ENCODE results near the gene POGLUT3. TPM values are rescaled to one million over a fixed set of nuclear protein-coding genes. Genes with fewer than 3 reads are reported as not detected.

The POGLUT3 gene
- total RNA-seq, 2 experiments from 2014 or later: 12.4 to 14.2 TPM

DNA sequence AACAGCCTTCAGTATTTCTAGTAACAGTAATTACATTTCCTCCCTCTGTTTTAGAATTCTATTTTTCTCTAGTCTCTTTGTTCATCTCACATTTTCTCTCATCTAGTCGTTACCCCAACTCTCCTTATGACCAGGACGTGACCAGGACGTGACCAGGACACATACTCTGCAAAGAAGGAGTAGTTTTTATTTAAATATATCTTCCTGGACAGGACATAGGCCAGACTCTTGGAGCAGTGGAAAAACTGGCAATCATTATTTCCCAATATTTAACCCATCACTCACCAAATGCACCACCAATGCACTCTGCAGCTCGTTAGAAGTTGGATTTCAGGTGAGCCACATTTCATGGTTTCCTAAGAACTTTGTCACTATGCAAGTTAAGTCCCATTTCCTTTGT is 40.3 kb upstream of the POGLUT3 start:
- ATAC-seq (no peak), DNase-seq (no peak)
- Mint-ChIP-seq H3K4me1 (ENCODE audit: low read depth) (no peaks in the 10 kb centered on the region), H3K27ac (no peak overlapping the region), H3K36me3 (ENCODE audit: low read depth) (no peaks in the 10 kb centered on the region), H3K27me3 (no peaks in the 10 kb centered on the region), H3K9me3 (no peaks in the 10 kb centered on the region), H3K4me3 (no peak overlapping the region)
- ChIA-PET CTCF (interaction anchor here (0.7 to 1.1 kb wide), 2 partner anchors 109 to 120 kb away, joined by 3 read pairs; no protein-coding TSS in a partner anchor), POLR2A (interaction anchor here (0.6 to 0.7 kb wide), 2 partner anchors 9 to 52 kb away, joined by 4 to 5 read pairs; no protein-coding TSS in a partner anchor)
- TF ChIP-seq, protein P1, sequence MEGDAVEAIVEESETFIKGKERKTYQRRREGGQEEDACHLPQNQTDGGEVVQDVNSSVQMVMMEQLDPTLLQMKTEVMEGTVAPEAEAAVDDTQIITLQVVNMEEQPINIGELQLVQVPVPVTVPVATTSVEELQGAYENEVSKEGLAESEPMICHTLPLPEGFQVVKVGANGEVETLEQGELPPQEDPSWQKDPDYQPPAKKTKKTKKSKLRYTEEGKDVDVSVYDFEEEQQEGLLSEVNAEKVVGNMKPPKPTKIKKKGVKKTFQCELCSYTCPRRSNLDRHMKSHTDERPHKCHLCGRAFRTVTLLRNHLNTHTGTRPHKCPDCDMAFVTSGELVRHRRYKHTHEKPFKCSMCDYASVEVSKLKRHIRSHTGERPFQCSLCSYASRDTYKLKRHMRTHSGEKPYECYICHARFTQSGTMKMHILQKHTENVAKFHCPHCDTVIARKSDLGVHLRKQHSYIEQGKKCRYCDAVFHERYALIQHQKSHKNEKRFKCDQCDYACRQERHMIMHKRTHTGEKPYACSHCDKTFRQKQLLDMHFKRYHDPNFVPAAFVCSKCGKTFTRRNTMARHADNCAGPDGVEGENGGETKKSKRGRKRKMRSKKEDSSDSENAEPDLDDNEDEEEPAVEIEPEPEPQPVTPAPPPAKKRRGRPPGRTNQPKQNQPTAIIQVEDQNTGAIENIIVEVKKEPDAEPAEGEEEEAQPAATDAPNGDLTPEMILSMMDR (IDR thresholded peaks at IDR 0.05): no peak
- intact Hi-C loops (cut with micrococcal nuclease): no loop called here

DNA sequence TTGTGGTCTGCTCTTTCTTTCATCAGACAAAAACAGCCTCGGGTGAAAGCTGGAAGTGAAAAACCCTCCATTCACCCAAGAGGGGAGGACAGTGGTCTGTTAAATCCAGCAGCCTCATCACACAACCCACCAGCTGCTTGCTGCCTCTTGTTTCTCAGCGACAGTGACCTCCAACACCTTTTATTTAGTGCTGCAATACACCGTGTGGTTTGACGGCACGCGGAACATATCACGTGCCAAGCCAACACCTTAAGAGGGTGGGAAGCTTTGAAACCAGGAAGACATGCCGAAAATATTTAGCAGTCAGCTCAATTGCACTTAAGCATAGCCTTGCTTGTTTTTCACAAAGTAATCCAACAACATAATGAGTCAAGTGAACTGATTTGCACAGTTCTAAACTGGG is 39.8 kb upstream of the POGLUT3 start:
- Mint-ChIP-seq H3K4me3 (no peak overlapping the region), H3K36me3 (ENCODE audit: low read depth) (no peaks in the 10 kb centered on the region), H3K4me1 (ENCODE audit: low read depth) (no peaks in the 10 kb centered on the region), H3K27ac (no peak overlapping the region), H3K9me3 (no peaks in the 10 kb centered on the region), H3K27me3 (no peaks in the 10 kb centered on the region)
- DNase-seq (peak; percentile 15), ATAC-seq (peak; percentile 24)
- TF ChIP-seq, protein P1 (IDR thresholded peaks at IDR 0.05): no peak
- CTCF ChIA-PET: interaction anchor here (0.7 to 1.1 kb wide), 2 partner anchors 110 to 119 kb away, joined by 3 read pairs; no protein-coding TSS in a partner anchor
- intact Hi-C loops (cut with micrococcal nuclease): no loop called here
- POLR2A ChIA-PET: interaction anchor here (0.6 kb wide), 1 partner anchor 52 kb away, joined by 5 read pairs; no protein-coding TSS in a partner anchor

DNA sequence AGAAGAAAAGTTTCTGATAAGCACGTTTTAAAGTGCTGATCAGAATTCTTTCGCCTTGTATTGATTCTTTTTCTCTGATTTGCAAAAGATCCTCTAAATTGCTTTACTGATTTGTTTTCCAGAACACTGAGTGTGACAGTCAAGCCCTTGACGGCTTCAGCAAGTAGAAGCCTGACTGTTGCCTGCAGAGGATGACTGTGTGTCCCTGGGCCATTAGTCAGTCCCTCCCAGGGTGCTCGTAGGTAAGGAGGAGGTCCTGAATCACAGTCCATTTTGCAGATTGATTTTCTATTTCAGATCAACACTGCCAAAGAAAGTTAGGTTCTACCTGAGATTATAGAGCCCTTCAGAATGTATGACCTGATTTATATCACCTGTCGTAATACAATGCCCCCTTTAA is 38.6 kb upstream of the POGLUT3 start:
- Mint-ChIP-seq H3K4me3 (no peak overlapping the region), H3K36me3 (ENCODE audit: low read depth) (no peaks in the 10 kb centered on the region), H3K27me3 (no peaks in the 10 kb centered on the region), H3K4me1 (ENCODE audit: low read depth) (no peaks in the 10 kb centered on the region), H3K9me3 (no peaks in the 10 kb centered on the region), H3K27ac (no peak overlapping the region)
- CTCF ChIA-PET: no interaction called here
- POLR2A ChIA-PET: no interaction called here
- DNase-seq (no peak), ATAC-seq (no peak)
- intact Hi-C loops (cut with micrococcal nuclease): no loop called here
- TF ChIP-seq, protein P1 (IDR thresholded peaks at IDR 0.05): no peak

DNA sequence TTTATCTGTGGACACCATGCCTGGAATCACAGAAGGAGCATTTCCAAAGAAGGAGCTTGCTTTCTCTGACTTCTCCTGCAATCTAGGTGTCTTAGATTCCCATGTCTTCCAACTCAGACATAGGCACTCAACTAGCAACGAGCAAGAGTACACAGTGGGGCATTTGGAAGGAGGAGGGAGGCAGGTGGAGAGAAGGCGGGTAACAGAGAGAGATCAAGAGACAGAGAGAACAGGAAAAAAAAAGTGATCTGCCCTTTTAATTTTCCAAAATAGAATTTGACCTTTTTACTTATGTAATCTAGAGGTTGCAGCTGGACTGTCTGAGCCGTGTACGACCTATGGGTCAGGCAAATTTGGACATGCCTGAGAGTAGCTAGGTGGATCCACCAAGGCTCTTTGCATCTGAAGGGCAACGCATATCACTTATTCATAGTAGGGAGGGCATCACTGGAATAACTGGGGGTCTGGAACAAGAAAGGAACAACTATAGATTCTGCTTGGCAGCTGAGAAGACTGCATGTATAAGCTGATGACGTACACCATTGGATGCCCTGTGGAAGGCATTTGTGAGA is 37.3 kb upstream of the POGLUT3 start:
- Mint-ChIP-seq H3K9me3 (no peaks in the 10 kb centered on the region), H3K36me3 (ENCODE audit: low read depth) (no peaks in the 10 kb centered on the region), H3K27ac (no peak overlapping the region), H3K4me1 (ENCODE audit: low read depth) (no peaks in the 10 kb centered on the region), H3K4me3 (no peak overlapping the region), H3K27me3 (no peaks in the 10 kb centered on the region)
- ATAC-seq (no peak), DNase-seq (no peak)
- POLR2A ChIA-PET: interaction anchor here (0.6 kb wide), 1 partner anchor 39 kb away, joined by 3 read pairs; no protein-coding TSS in a partner anchor
- CTCF ChIA-PET: no interaction called here
- intact Hi-C loops (cut with micrococcal nuclease): no loop called here
- TF ChIP-seq, protein P1 (IDR thresholded peaks at IDR 0.05): no peak

DNA sequence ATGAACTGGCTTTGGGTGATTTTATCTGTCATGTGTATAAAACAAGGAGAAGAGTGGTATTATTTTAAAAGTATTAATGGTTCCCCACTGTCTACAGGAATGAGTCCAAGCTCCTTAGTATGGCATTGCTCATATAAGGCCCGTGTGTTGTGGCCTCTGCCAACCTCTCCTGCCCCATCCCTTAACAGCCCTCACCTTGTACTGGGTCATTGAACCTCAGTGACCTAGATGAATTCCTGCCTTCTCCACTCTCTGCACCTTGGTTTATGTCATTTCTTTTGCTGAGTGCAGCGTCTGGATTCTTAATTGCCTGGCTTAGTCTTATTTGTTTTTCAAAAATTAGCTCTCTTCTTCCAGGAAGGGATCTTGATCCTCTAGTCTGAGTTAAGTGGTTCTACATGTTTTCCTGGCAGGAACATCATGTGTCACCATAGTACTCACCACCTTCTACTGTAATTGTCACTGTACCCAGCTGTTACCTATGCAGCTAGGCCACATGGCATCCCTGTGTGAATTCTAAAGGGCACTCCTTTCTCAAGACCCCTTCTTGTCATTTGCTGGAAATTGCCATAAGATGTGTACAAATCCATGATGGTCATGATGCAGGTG is 36.2 kb upstream of the POGLUT3 start:
- Mint-ChIP-seq H3K9me3 (no peaks in the 10 kb centered on the region), H3K36me3 (ENCODE audit: low read depth) (no peaks in the 10 kb centered on the region), H3K4me1 (ENCODE audit: low read depth) (no peaks in the 10 kb centered on the region), H3K27ac (no peak overlapping the region), H3K4me3 (no peak overlapping the region), H3K27me3 (no peaks in the 10 kb centered on the region)
- POLR2A ChIA-PET: no interaction called here
- TF ChIP-seq, protein P1 (IDR thresholded peaks at IDR 0.05): no peak
- ATAC-seq (no peak), DNase-seq (no peak)
- CTCF ChIA-PET: interaction anchor here (0.7 kb wide), 1 partner anchor 10 kb away, joined by 3 read pairs; no protein-coding TSS in a partner anchor
- intact Hi-C loops (cut with micrococcal nuclease): no loop called here
